ENCODE measurements around the gene TRDN. TPM values are rescaled to one million over a fixed set of nuclear protein-coding genes. Genes with fewer than 3 reads are reported as not detected.
A peak's percentile ranks its signal among the peaks of the same experiment; 100 is the strongest.

Gene TRDN
- total and polyA plus RNA-seq, 9 donors, result under 0.01 to 7.8 (median 1.3) TPM; not detected in 1

- DNase-seq, result no peak
- TF ChIP-seq EP300 (IDR thresholded peaks at IDR 0.05) (no peak), POLR2A (IDR thresholded peaks at IDR 0.05) (no peak), CTCF (IDR thresholded peaks at IDR 0.05) (no peak)
- intact Hi-C loops (cut with DNase I), result no loop called here
- no peaks in the 10 kb centered on the region for H3K9me3 ChIP-seq
- H3K36me3 ChIP-seq, result no peaks in the 10 kb centered on the region
- no peak overlapping the region for H3K4me3 ChIP-seq
- H3K27ac ChIP-seq, result no peak overlapping the region
- no peaks in the 10 kb centered on the region for H3K27me3 ChIP-seq
- no peaks in the 10 kb centered on the region for H3K4me1 ChIP-seq (ENCODE audit: insufficient read depth)
Observed at GRCh38 chr6:123193298-123193697, 443.5 kb downstream of the TRDN start.

GRCh38 chr6:123189816-123190215, 446.9 kb downstream of the TRDN start:
- no peaks in the 10 kb centered on the region for H3K27me3 ChIP-seq
- 64 to 71% (median 71%) methylated on average over 1 of the region's 1 CpG for WGBS, 3 donors
- intact Hi-C loops (cut with DNase I), result no loop called here
- H3K4me1 ChIP-seq (ENCODE audit: insufficient read depth), result no peaks in the 10 kb centered on the region
- H3K36me3 ChIP-seq, result no peaks in the 10 kb centered on the region
- H3K27ac ChIP-seq, result no peak overlapping the region
- no peak overlapping the region for H3K4me3 ChIP-seq
- TF ChIP-seq CTCF (IDR thresholded peaks at IDR 0.05) (no peak), EP300 (IDR thresholded peaks at IDR 0.05) (no peak), POLR2A (IDR thresholded peaks at IDR 0.05) (no peak)
- DNase-seq, result no peak
- H3K9me3 ChIP-seq, result no peaks in the 10 kb centered on the region

GRCh38 chr6:123182998-123183397, 453.8 kb downstream of the TRDN start:
- TF ChIP-seq EP300 (IDR thresholded peaks at IDR 0.05) (no peak), CTCF (IDR thresholded peaks at IDR 0.05) (no peak), POLR2A (IDR thresholded peaks at IDR 0.05) (no peak)
- peak in 1 of 5 donors; percentile 15 for DNase-seq
- intact Hi-C loops (cut with DNase I), result no loop called here
- no peak overlapping the region for H3K4me3 ChIP-seq
- 78 to 89% (median 87%) methylated on average over 7 of the region's 7 CpGs for WGBS, 3 donors
- H3K27ac ChIP-seq, result no peak overlapping the region
- no peaks in the 10 kb centered on the region for H3K4me1 ChIP-seq (ENCODE audit: insufficient read depth)
- H3K27me3 ChIP-seq, result no peaks in the 10 kb centered on the region
- H3K36me3 ChIP-seq, result no peaks in the 10 kb centered on the region
- H3K9me3 ChIP-seq, result no peaks in the 10 kb centered on the region

GRCh38 chr6:123176706-123177105, 460.0 kb downstream of the TRDN start:
- Histone ChIP-seq H3K9me3 (no peaks in the 10 kb centered on the region), H3K27ac (no peak overlapping the region), H3K27me3 (no peaks in the 10 kb centered on the region), H3K4me1 (ENCODE audit: insufficient read depth) (no peaks in the 10 kb centered on the region), H3K4me3 (no peak overlapping the region), H3K36me3 (no peaks in the 10 kb centered on the region)
- intact Hi-C loops (cut with DNase I), result no loop called here
- WGBS, 3 donors, result 82 to 96% (median 91%) methylated on average over 1 of the region's 1 CpG
- TF ChIP-seq CTCF (IDR thresholded peaks at IDR 0.05) (no peak), EP300 (IDR thresholded peaks at IDR 0.05) (no peak), POLR2A (IDR thresholded peaks at IDR 0.05) (no peak)
- no peak for DNase-seq

Measured in ovary (tissue), 9 donors.